ENCODE data around the gene CNTNAP2.

GRCh38 chr7:148146346-148146745 lies 2029.7 kb downstream of the CNTNAP2 start:
- no peak for TF ChIP-seq EP300 (IDR thresholded peaks at IDR 0.05)
- TF ChIP-seq CTCF (IDR thresholded peaks at IDR 0.05): no peak
- no peak for TF ChIP-seq POLR2AphosphoS5 (IDR thresholded peaks at IDR 0.05)
- TF ChIP-seq POLR2A (IDR thresholded peaks at IDR 0.05): no peak
